AG09309 (cell line): ENCODE results near the gene NKD2.

Experiments
- DNase-seq: peaks from one replicate; pipeline ENCODE4 v3.0.0-alpha.2; 2010; ENCODE audit warnings: low read depth
- H3K4me3 ChIP-seq: 2 replicates; pipeline ENCODE4 v1.5.1; 2011; ENCODE audit warnings: mild to moderate bottlenecking, low read depth, low read length, moderate library complexity; ENCODE audit not compliant: control insufficient read depth
- CTCF ChIP-seq: IDR thresholded peaks from 2 replicates; pipeline ENCODE4 v1.5.1; 2011; ENCODE audit warnings: mild to moderate bottlenecking, low read depth, low read length, inconsistent platforms; ENCODE audit not compliant: insufficient read depth, control insufficient read depth; ENCODE audit errors: missing control alignments

The NKD2 gene

GRCh38 chr5:1036504-1037122 lies 28.0 kb downstream of the NKD2 start:
- DNase-seq: no peak
- H3K4me3 ChIP-seq: no peak overlapping the region
- no peak for TF ChIP-seq CTCF

- H3K4me3 ChIP-seq: no peak overlapping the region
- no peak for DNase-seq
- TF ChIP-seq CTCF: no peak
Observed at GRCh38 chr5:1037123-1037670, 28.6 kb downstream of the NKD2 start.

GRCh38 chr5:1037671-1038416 lies 29.2 kb downstream of the NKD2 start:
- no peak for TF ChIP-seq CTCF
- no peak for DNase-seq
- H3K4me3 ChIP-seq: no peak overlapping the region

- TF ChIP-seq CTCF: no peak
- no peak overlapping the region for H3K4me3 ChIP-seq
- no peak for DNase-seq
Observed at GRCh38 chr5:1038417-1039209, 30.0 kb downstream of the NKD2 start.

GRCh38 chr5:1039210-1039548 lies 30.6 kb downstream of the NKD2 start:
- no peak overlapping the region for H3K4me3 ChIP-seq
- no peak for TF ChIP-seq CTCF
- DNase-seq: no peak

- no peak overlapping the region for H3K4me3 ChIP-seq
- DNase-seq: no peak
- no peak for TF ChIP-seq CTCF
Observed at GRCh38 chr5:1039706-1040260, 31.2 kb downstream of the NKD2 start.
